Measurements from ENCODE around the gene RPUSD1.

The RPUSD1 gene

DNA sequence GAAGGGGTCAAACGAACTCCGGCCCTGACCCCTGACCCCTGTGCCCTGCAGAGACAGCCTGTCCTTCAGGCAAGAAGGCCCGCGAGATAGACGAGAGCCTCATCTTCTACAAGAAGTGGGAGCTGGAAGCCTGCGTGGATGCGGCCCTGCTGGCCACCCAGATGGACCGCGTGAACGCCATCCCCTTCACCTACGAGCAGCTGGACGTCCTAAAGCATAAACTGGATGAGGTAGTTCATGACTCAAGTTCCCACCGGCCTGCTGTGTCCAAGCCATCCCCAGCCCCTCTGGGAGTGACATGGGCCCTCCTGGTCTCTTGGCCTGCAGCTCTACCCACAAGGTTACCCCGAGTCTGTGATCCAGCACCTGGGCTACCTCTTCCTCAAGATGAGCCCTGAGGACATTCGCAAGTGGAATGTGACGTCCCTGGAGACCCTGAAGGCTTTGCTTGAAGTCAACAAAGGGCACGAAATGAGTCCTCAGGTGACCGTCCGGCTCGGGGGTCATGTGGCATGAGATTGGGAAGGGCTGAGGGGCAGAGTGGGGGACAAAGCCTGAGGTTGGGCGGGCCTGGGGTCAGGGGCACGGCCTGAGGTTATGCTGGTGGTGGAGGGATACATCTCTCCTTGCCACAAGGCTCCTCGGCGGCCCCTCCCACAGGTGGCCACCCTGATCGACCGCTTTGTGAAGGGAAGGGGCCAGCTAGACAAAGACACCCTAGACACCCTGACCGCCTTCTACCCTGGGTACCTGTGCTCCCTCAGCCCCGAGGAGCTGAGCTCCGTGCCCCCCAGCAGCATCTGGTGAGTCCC, 22.0 kb downstream of the RPUSD1 start:
- Histone ChIP-seq H3K18ac (ENCODE audit: low read depth in 1 of 2, low read length in 2 of 2) (no peak overlapping the region), H3K14ac (ENCODE audit: low read length in 2 of 2) (no peak overlapping the region), H2BK12ac (ENCODE audit: low read length in 2 of 2) (no peak overlapping the region), H2BK15ac (ENCODE audit: low read depth, poor library complexity, severe bottlenecking) (no peak overlapping the region), H3K79me1 (replicated peaks; ENCODE audit: low read length, poor library complexity, severe bottlenecking) (no peaks in the 10 kb centered on the region), H3K23ac (ENCODE audit: low read length in 2 of 2) (no peak overlapping the region), H3K4me1 (ENCODE audit: control insufficient read depth, insufficient read depth, low read depth, low read length) (peaks cover 8% of the 10 kb centered on the region), H3K4me3 (ENCODE audit: insufficient read depth in 1 of 2, low read depth in 1 of 2, low read length in 2 of 2) (no peak overlapping the region), H3K27ac (ENCODE audit: low read length, poor library complexity, severe bottlenecking) (no peak overlapping the region), H2AFZ (ENCODE audit: low read depth, low read length) (no peak overlapping the region), H2BK120ac (ENCODE audit: low read depth, low read length) (no peak overlapping the region), H3K9me3 (ENCODE audit: control insufficient read depth, low read length) (no peaks in the 10 kb centered on the region), H2AK5ac (ENCODE audit: low read length, severe bottlenecking) (no peak overlapping the region), H3K36me3 (ENCODE audit: control insufficient read depth in 1 of 2, insufficient read depth in 2 of 2, low read depth in 1 of 2, low read length in 2 of 2) (no peaks in the 10 kb centered on the region), H3K4ac (ENCODE audit: low read depth in 1 of 2, low read length in 2 of 2) (no peak overlapping the region), H3K4me2 (ENCODE audit: low read length, poor library complexity, severe bottlenecking) (no peak overlapping the region), H2BK5ac (ENCODE audit: low read depth, low read length, poor library complexity, severe bottlenecking) (no peak overlapping the region), H4K8ac (ENCODE audit: low read length) (no peak overlapping the region), H3K27me3 (ENCODE audit: control insufficient read depth in 1 of 2, insufficient read depth in 1 of 2, low read length in 2 of 2) (peaks cover 0 to 39% of the 10 kb centered on the region in 2 experiments), H3K9ac (ENCODE audit: low read length) (no peak overlapping the region), H4K91ac (ENCODE audit: low read length) (no peak overlapping the region)
- WGBS, result 89% methylated on average over 29 of the region's 29 CpGs
- DNase-seq, result no peak

DNA sequence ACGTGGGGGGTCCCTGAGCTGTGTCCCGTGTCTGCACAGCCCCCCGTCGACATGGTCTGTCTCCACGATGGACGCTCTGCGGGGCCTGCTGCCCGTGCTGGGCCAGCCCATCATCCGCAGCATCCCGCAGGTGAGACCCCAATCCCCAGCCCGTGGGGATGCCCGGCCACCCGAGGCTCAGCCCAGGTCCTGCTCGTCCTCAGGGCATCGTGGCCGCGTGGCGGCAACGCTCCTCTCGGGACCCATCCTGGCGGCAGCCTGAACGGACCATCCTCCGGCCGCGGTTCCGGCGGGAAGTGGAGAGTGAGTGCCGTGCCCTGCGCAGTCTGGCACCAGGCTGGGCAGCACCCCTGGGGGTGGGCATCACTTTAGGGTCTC, 22.7 kb downstream of the RPUSD1 start:
- no peaks in the 10 kb centered on the region for H3K79me1 ChIP-seq (replicated peaks; ENCODE audit: low read length, poor library complexity, severe bottlenecking)
- H3K18ac ChIP-seq (ENCODE audit: low read depth in 1 of 2, low read length in 2 of 2), result no peak overlapping the region
- no peak overlapping the region for H4K91ac ChIP-seq (ENCODE audit: low read length)
- H2AFZ ChIP-seq (ENCODE audit: low read depth, low read length), result no peak overlapping the region
- H3K9me3 ChIP-seq (ENCODE audit: control insufficient read depth, low read length), result no peaks in the 10 kb centered on the region
- no peak overlapping the region for H3K4ac ChIP-seq (ENCODE audit: low read depth in 1 of 2, low read length in 2 of 2)
- no peak overlapping the region for H2AK5ac ChIP-seq (ENCODE audit: low read length, severe bottlenecking)
- H3K27me3 ChIP-seq (ENCODE audit: control insufficient read depth in 1 of 2, insufficient read depth in 1 of 2, low read length in 2 of 2), result peaks cover 0 to 42% of the 10 kb centered on the region in 2 experiments
- H3K4me3 ChIP-seq (ENCODE audit: insufficient read depth in 1 of 2, low read depth in 1 of 2, low read length in 2 of 2), result no peak overlapping the region
- H3K27ac ChIP-seq (ENCODE audit: low read length, poor library complexity, severe bottlenecking), result no peak overlapping the region
- no peak overlapping the region for H4K8ac ChIP-seq (ENCODE audit: low read length)
- DNase-seq, result no peak
- H3K9ac ChIP-seq (ENCODE audit: low read length), result no peak overlapping the region
- no peak overlapping the region for H3K23ac ChIP-seq (ENCODE audit: low read length in 2 of 2)
- H3K4me1 ChIP-seq (ENCODE audit: control insufficient read depth, insufficient read depth, low read depth, low read length), result peaks cover 14% of the 10 kb centered on the region
- no peaks in the 10 kb centered on the region for H3K36me3 ChIP-seq (ENCODE audit: control insufficient read depth in 1 of 2, insufficient read depth in 2 of 2, low read depth in 1 of 2, low read length in 2 of 2)
- no peak overlapping the region for H2BK12ac ChIP-seq (ENCODE audit: low read length in 2 of 2)
- H2BK120ac ChIP-seq (ENCODE audit: low read depth, low read length), result no peak overlapping the region
- H3K4me2 ChIP-seq (ENCODE audit: low read length, poor library complexity, severe bottlenecking), result no peak overlapping the region
- no peak overlapping the region for H2BK5ac ChIP-seq (ENCODE audit: low read depth, low read length, poor library complexity, severe bottlenecking)
- H2BK15ac ChIP-seq (ENCODE audit: low read depth, poor library complexity, severe bottlenecking), result no peak overlapping the region
- H3K14ac ChIP-seq (ENCODE audit: low read length in 2 of 2), result no peak overlapping the region
- WGBS, result 95% methylated on average over 29 of the region's 29 CpGs

DNA sequence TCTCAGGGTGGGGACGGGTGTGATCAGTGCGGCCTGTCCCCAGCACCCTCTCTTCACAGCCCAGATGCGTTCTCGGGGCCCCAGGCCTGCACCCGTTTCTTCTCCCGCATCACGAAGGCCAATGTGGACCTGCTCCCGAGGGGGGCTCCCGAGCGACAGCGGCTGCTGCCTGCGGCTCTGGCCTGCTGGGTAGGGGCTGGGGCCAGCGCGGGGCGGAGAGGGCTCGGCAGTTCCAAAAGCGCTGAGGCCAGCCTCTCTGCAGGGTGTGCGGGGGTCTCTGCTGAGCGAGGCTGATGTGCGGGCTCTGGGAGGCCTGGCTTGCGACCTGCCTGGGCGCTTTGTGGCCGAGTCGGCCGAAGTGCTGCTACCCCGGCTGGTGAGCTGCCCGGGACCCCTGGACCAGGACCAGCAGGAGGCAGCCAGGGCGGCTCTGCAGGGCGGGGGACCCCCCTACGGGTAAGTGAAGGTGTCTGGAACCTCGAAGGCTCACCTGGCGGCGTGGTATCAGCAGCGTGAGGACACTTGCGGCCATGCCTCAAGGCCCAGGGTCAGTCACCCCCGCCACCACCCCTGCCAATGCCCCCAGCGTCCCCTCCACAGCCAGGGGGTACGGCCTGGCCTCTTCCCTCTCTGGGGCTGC, 23.2 kb downstream of the RPUSD1 start:
- Histone ChIP-seq H3K4ac (ENCODE audit: low read depth in 1 of 2, low read length in 2 of 2) (no peak overlapping the region), H4K8ac (ENCODE audit: low read length) (no peak overlapping the region), H2BK5ac (ENCODE audit: low read depth, low read length, poor library complexity, severe bottlenecking) (no peak overlapping the region), H3K18ac (ENCODE audit: low read depth in 1 of 2, low read length in 2 of 2) (no peak overlapping the region), H3K4me2 (ENCODE audit: low read length, poor library complexity, severe bottlenecking) (no peak overlapping the region), H2BK15ac (ENCODE audit: low read depth, poor library complexity, severe bottlenecking) (no peak overlapping the region), H3K79me1 (replicated peaks; ENCODE audit: low read length, poor library complexity, severe bottlenecking) (no peaks in the 10 kb centered on the region), H2BK120ac (ENCODE audit: low read depth, low read length) (no peak overlapping the region), H3K4me1 (ENCODE audit: control insufficient read depth, insufficient read depth, low read depth, low read length) (peaks cover 19% of the 10 kb centered on the region), H3K27ac (ENCODE audit: low read length, poor library complexity, severe bottlenecking) (no peak overlapping the region), H2AK5ac (ENCODE audit: low read length, severe bottlenecking) (no peak overlapping the region), H3K14ac (ENCODE audit: low read length in 2 of 2) (no peak overlapping the region), H3K9me3 (ENCODE audit: control insufficient read depth, low read length) (no peaks in the 10 kb centered on the region), H3K36me3 (ENCODE audit: control insufficient read depth in 1 of 2, insufficient read depth in 2 of 2, low read depth in 1 of 2, low read length in 2 of 2) (no peaks in the 10 kb centered on the region), H3K27me3 (ENCODE audit: control insufficient read depth in 1 of 2, insufficient read depth in 1 of 2, low read length in 2 of 2) (peaks cover 0 to 43% of the 10 kb centered on the region in 2 experiments), H3K23ac (ENCODE audit: low read length in 2 of 2) (no peak overlapping the region), H4K91ac (ENCODE audit: low read length) (no peak overlapping the region), H2BK12ac (ENCODE audit: low read length in 2 of 2) (no peak overlapping the region), H3K4me3 (ENCODE audit: insufficient read depth in 1 of 2, low read depth in 1 of 2, low read length in 2 of 2) (no peak overlapping the region), H2AFZ (ENCODE audit: low read depth, low read length) (no peak overlapping the region), H3K9ac (ENCODE audit: low read length) (no peak overlapping the region)
- no peak for DNase-seq
- 95% methylated on average over 38 of the region's 38 CpGs for WGBS

DNA sequence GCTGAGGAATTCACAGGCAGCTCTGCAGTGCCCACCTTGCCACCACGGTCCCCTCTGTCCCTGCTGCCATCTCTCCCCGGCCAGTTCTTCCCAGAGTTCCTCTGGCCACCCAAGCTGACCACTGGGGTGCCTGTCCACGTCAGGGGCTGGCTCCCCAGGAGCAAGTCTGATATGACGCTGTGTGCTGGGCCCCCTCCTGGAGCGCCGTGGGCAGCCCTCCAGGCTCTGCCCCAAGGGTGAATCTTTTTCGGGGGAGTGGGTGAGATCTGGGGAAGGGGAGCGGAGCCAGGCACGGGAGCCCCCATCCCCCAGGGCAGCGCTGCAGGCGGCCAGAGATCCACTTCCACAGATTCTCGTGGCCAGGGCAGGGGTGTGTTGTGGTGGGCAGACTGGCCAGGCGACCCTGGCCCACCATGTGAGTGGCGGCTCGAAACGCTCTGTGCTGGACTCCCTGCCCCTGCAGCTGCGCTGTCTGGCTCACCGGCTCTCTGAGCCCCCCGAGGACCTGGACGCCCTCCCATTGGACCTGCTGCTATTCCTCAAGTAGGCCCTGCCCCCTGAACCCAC, 23.9 kb downstream of the RPUSD1 start:
- Histone ChIP-seq H3K4me2 (ENCODE audit: low read length, poor library complexity, severe bottlenecking) (no peak overlapping the region), H3K27me3 (ENCODE audit: control insufficient read depth in 1 of 2, insufficient read depth in 1 of 2, low read length in 2 of 2) (peaks cover 0 to 39% of the 10 kb centered on the region in 2 experiments), H3K36me3 (ENCODE audit: control insufficient read depth in 1 of 2, insufficient read depth in 2 of 2, low read depth in 1 of 2, low read length in 2 of 2) (no peaks in the 10 kb centered on the region), H3K4ac (ENCODE audit: low read depth in 1 of 2, low read length in 2 of 2) (no peak overlapping the region), H3K4me1 (ENCODE audit: control insufficient read depth, insufficient read depth, low read depth, low read length) (peaks cover 14% of the 10 kb centered on the region), H3K9ac (ENCODE audit: low read length) (no peak overlapping the region), H2BK12ac (ENCODE audit: low read length in 2 of 2) (no peak overlapping the region), H3K14ac (ENCODE audit: low read length in 2 of 2) (no peak overlapping the region), H2AK5ac (ENCODE audit: low read length, severe bottlenecking) (no peak overlapping the region), H3K4me3 (ENCODE audit: insufficient read depth in 1 of 2, low read depth in 1 of 2, low read length in 2 of 2) (no peak overlapping the region), H4K91ac (ENCODE audit: low read length) (no peak overlapping the region), H3K27ac (ENCODE audit: low read length, poor library complexity, severe bottlenecking) (no peak overlapping the region), H2BK15ac (ENCODE audit: low read depth, poor library complexity, severe bottlenecking) (no peak overlapping the region), H3K79me1 (replicated peaks; ENCODE audit: low read length, poor library complexity, severe bottlenecking) (no peaks in the 10 kb centered on the region), H2BK120ac (ENCODE audit: low read depth, low read length) (no peak overlapping the region), H3K18ac (ENCODE audit: low read depth in 1 of 2, low read length in 2 of 2) (no peak overlapping the region), H4K8ac (ENCODE audit: low read length) (no peak overlapping the region), H2BK5ac (ENCODE audit: low read depth, low read length, poor library complexity, severe bottlenecking) (no peak overlapping the region), H3K9me3 (ENCODE audit: control insufficient read depth, low read length) (no peaks in the 10 kb centered on the region), H2AFZ (ENCODE audit: low read depth, low read length) (no peak overlapping the region), H3K23ac (ENCODE audit: low read length in 2 of 2) (no peak overlapping the region)
- DNase-seq, result no peak
- whole genome bisulfite sequencing, result 76% methylated on average over 20 of the region's 20 CpGs
